B cell (primary cell): ENCODE data around the gene KIF26B.

Source experiments
- EZH2 ChIP-seq: IDR thresholded peaks from 2 replicates; pipeline ENCODE4 v1.6.1; 2012; ENCODE audit warnings: borderline replicate concordance, low read depth, mild to moderate bottlenecking, moderate library complexity, low read length; ENCODE audit not compliant: insufficient read depth, poor library complexity, severe bottlenecking
- TF ChIP-seq, protein P1 (sequence below): fragments of 200-600 bp; IDR thresholded peaks from one replicate; pipeline ENCODE4 v1.8.0; 2022; ENCODE audit warnings: antibody characterized with exemption, mild to moderate bottlenecking

- TF ChIP-seq, protein P1, sequence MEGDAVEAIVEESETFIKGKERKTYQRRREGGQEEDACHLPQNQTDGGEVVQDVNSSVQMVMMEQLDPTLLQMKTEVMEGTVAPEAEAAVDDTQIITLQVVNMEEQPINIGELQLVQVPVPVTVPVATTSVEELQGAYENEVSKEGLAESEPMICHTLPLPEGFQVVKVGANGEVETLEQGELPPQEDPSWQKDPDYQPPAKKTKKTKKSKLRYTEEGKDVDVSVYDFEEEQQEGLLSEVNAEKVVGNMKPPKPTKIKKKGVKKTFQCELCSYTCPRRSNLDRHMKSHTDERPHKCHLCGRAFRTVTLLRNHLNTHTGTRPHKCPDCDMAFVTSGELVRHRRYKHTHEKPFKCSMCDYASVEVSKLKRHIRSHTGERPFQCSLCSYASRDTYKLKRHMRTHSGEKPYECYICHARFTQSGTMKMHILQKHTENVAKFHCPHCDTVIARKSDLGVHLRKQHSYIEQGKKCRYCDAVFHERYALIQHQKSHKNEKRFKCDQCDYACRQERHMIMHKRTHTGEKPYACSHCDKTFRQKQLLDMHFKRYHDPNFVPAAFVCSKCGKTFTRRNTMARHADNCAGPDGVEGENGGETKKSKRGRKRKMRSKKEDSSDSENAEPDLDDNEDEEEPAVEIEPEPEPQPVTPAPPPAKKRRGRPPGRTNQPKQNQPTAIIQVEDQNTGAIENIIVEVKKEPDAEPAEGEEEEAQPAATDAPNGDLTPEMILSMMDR = no peak
- TF ChIP-seq EZH2 = no peak
Measured at GRCh38 chr1:245378311-245378722, 223.5 kb downstream of the KIF26B start.
